B cell (primary cell): ENCODE data around the gene PRRX1. TPM values are rescaled to one million over a fixed set of nuclear protein-coding genes. Genes with fewer than 3 reads are reported as not detected.

Experiments used
- ATAC-seq: fragments of 200-7000 bp; cut with Tn5 transposase; one replicate; pipeline ENCODE4 v1.10.0; 2021; ENCODE audit warnings: low read depth, mild to moderate bottlenecking, moderate number of reproducible peaks, moderate library complexity
- CTCF ChIA-PET: fragments of 350-600 bp; sonication (Branson Sonifier 250); formaldehyde crosslinking; loops from one replicate; lab custom pipeline; 2021; ENCODE audit warnings: antibody characterized with exemption, inconsistent platforms; lab: Charles Lee
- POLR2A ChIA-PET: fragments of 350-600 bp; sonication (Branson Sonifier 250); formaldehyde crosslinking; loops from one replicate; lab custom pipeline; 2021; ENCODE audit warnings: antibody characterized with exemption; lab: Charles Lee
- DNase-seq: peaks from one replicate; pipeline ENCODE4 v3.0.0; 2013
- H2AFZ ChIP-seq: 2 replicates; pipeline ENCODE4 v1.6.1; 2012; ENCODE audit warnings: mild to moderate bottlenecking, low read depth, low read length; ENCODE audit not compliant: insufficient read depth, poor library complexity, severe bottlenecking
- H3K27ac ChIP-seq, 2 donors: 1 replicate in 1 of 2; 2 replicates in 1 of 2; pipeline ENCODE4 v1.5.1; 2012 to 2013; ENCODE audit warnings: low read length in 2 of 2, mild to moderate bottlenecking in 2 of 2, moderate library complexity in 1 of 2
- H3K27me3 ChIP-seq, 4 experiments: fragments of 200-600 bp in 1 of 4; sonication (generic) in 1 of 4; replicated peaks in 1 of 4; 1 replicate in 2 of 4; 2 replicates in 2 of 4; pipeline versions ENCODE4 v1.6.1 to v1.7.0; 2013 to 2016; ENCODE audit warnings: low read length in 3 of 4, mild to moderate bottlenecking in 2 of 4, mixed read lengths in 1 of 4, moderate library complexity in 1 of 4; ENCODE audit not compliant: insufficient read depth in 4 of 4, control insufficient read depth in 3 of 4; ENCODE audit errors: control extremely low read depth in 1 of 4
- H3K36me3 ChIP-seq, 2 experiments: replicated peaks in 1 of 2; 1 replicate in 1 of 2; 2 replicates in 1 of 2; pipeline versions ENCODE4 v1.6.1 to v1.7.1; 2013; ENCODE audit warnings: low read length in 1 of 2; ENCODE audit not compliant: insufficient read depth in 2 of 2, control insufficient read depth in 1 of 2; ENCODE audit errors: control extremely low read depth in 1 of 2, extremely low read depth in 1 of 2
- H3K4me1 ChIP-seq, 2 donors: fragments of 200-600 bp in 1 of 2; sonication (generic) in 1 of 2; 1 replicate in 1 of 2; 2 replicates in 1 of 2; pipeline versions ENCODE4 v1.5.1 to v1.6.1; 2013 to 2017; ENCODE audit warnings: low read length in 2 of 2; ENCODE audit not compliant: control insufficient read depth in 2 of 2, insufficient read depth in 2 of 2
- H3K4me2 ChIP-seq: replicated peaks from 2 replicates; pipeline ENCODE3; 2012; ENCODE audit warnings: mild to moderate bottlenecking, low read depth, low read length; ENCODE audit not compliant: poor library complexity, severe bottlenecking
- H3K4me3 ChIP-seq, 5 experiments: fragments of 200-600 bp in 1 of 5; sonication (generic) in 1 of 5; 1 replicate in 3 of 5; 2 replicates in 2 of 5; pipeline versions ENCODE4 v1.5.1 to v1.7.0; 2011 to 2016; ENCODE audit warnings: low read length in 4 of 5, mild to moderate bottlenecking in 4 of 5, low read depth in 2 of 5, control low read depth in 1 of 5, moderate library complexity in 1 of 5; ENCODE audit not compliant: insufficient read depth in 1 of 5; ENCODE audit errors: control extremely low read depth in 1 of 5, extremely low read depth in 1 of 5
- H3K79me2 ChIP-seq: fragments of 200-600 bp; sonication (generic); one replicate; pipeline ENCODE4 v1.6.0; 2016; ENCODE audit warnings: low read length; ENCODE audit not compliant: control insufficient read depth, insufficient read depth
- H3K9ac ChIP-seq: fragments of 200-600 bp; sonication (generic); 2 replicates; pipeline ENCODE4 v1.6.1; 2017; ENCODE audit warnings: mild to moderate bottlenecking, low read length, moderate library complexity
- H3K9me3 ChIP-seq, 3 donors: one replicate each; pipeline versions ENCODE4 v1.6.1 to v1.7.1; 2013; ENCODE audit warnings: low read length in 2 of 3; ENCODE audit not compliant: control insufficient read depth in 2 of 3, insufficient read depth in 1 of 3; ENCODE audit errors: control extremely low read depth in 1 of 3
- H4K20me1 ChIP-seq: 2 replicates; pipeline ENCODE4 v1.6.0; 2012; ENCODE audit warnings: mild to moderate bottlenecking, low read length; ENCODE audit not compliant: insufficient read depth, control insufficient read depth, poor library complexity, severe bottlenecking
- H3K27ac Mint-ChIP-seq: one replicate; pipeline ENCODE4 v1.8.0; 2021; ENCODE audit warnings: mixed read lengths
- H3K27me3 Mint-ChIP-seq: one replicate; pipeline ENCODE4 v1.8.0; 2021; ENCODE audit warnings: mixed read lengths
- H3K4me1 Mint-ChIP-seq: one replicate; pipeline ENCODE4 v1.8.0; 2021; ENCODE audit warnings: mixed read lengths
- H3K4me3 Mint-ChIP-seq: one replicate; pipeline ENCODE4 v1.8.0; 2021; ENCODE audit warnings: mixed read lengths
- H3K9me3 Mint-ChIP-seq: one replicate; pipeline ENCODE4 v1.8.0; 2022; ENCODE audit warnings: mixed read lengths; ENCODE audit not compliant: insufficient read depth
- EZH2 ChIP-seq: IDR thresholded peaks from 2 replicates; pipeline ENCODE4 v1.6.1; 2012; ENCODE audit warnings: borderline replicate concordance, low read depth, mild to moderate bottlenecking, moderate library complexity, low read length; ENCODE audit not compliant: insufficient read depth, poor library complexity, severe bottlenecking
- WGBS: methylation state at CpG from one replicate; pipeline ENCODE4 v1.1.5; 2013; ENCODE audit warnings: missing lambda C conversion rate; ENCODE audit not compliant: insufficient coverage; 5-methylcytosine and 5-hydroxymethylcytosine counted together
- intact Hi-C: fragments of 100-400 bp; cut with micrococcal nuclease; formaldehyde crosslinking; loops from one replicate; pipeline ENCODE4 v1.10.0; 2022
- polyA plus RNA-seq: library from polyadenylated mRNA; depleted of rRNA; stranded (reverse); fragments of >200 nt; gene quantifications from 2 replicates; pipeline ENCODE4 v1.2.3, GENCODE V29; 2012
- total RNA-seq, 2 donors: library from RNA; stranded (reverse); fragments of 120-200 nt in 1 of 2; gene quantifications; 1 replicate in 1 of 2; 2 replicates in 1 of 2; pipeline versions ENCODE4 v1.2.3 to v1.2.4, GENCODE V29; 2013 to 2022
- TF ChIP-seq, protein P1 (sequence below): fragments of 200-600 bp; IDR thresholded peaks from one replicate; pipeline ENCODE4 v1.8.0; 2022; ENCODE audit warnings: antibody characterized with exemption, mild to moderate bottlenecking

The PRRX1 gene
- total and polyA plus RNA-seq, 2 donors (not counting 1 experiment from before 2014, with no cell fraction given): not detected

DNA sequence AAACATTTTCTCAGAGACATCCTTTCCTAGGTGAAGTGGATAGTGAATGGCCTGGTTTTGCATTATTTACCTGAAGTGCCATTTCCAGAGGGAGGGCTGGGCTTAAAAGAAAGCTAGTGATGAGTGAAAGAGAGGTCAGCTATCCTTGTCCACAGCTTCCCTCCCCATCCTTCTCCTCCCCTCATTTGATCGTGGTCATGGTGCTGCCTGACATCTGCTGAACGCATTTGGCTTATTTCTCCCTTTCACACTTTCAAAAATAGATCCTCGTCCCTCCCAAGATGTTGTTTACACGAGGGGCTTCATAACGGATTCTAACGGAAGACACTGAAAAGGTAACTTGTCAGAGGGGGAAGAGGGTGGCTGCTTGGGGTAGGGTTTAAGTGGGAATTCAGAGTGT lies 66.1 kb downstream of the PRRX1 start:
- WGBS: 88% methylated on average over 4 of the region's 6 CpGs
- peaks cover 13% of the 10 kb centered on the region for H3K27me3 Mint-ChIP-seq

DNA sequence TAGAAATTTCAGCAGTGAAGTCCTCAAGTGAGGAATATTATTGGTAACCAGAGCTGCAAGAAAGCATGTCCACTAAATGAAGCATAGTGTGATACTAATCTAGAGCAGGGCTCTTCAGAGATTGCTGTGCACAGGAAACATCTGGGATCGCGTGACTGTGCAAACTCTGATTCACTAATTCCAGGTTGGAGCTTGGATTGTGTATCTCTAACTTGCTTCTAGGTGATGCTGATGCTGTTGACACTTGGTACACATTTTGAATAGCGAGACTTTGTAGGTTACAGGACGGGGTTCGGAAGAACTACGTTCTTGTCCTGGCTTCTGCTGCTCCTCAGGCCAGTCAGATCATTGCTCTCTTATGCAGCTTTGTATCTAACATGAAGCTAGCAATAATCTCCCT lies 66.5 kb downstream of the PRRX1 start:
- no peak for TF ChIP-seq EZH2
- TF ChIP-seq, protein P1, sequence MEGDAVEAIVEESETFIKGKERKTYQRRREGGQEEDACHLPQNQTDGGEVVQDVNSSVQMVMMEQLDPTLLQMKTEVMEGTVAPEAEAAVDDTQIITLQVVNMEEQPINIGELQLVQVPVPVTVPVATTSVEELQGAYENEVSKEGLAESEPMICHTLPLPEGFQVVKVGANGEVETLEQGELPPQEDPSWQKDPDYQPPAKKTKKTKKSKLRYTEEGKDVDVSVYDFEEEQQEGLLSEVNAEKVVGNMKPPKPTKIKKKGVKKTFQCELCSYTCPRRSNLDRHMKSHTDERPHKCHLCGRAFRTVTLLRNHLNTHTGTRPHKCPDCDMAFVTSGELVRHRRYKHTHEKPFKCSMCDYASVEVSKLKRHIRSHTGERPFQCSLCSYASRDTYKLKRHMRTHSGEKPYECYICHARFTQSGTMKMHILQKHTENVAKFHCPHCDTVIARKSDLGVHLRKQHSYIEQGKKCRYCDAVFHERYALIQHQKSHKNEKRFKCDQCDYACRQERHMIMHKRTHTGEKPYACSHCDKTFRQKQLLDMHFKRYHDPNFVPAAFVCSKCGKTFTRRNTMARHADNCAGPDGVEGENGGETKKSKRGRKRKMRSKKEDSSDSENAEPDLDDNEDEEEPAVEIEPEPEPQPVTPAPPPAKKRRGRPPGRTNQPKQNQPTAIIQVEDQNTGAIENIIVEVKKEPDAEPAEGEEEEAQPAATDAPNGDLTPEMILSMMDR: no peak
- Mint-ChIP-seq H3K27ac (no peak overlapping the region), H3K4me3 (no peak overlapping the region), H3K27me3 (peaks cover 13% of the 10 kb centered on the region), H3K9me3 (no peaks in the 10 kb centered on the region), H3K4me1 (no peaks in the 10 kb centered on the region)
- Histone ChIP-seq H2AFZ (no peak overlapping the region), H3K4me1 (no peaks in the 10 kb centered on the region), H3K79me2 (no peaks in the 10 kb centered on the region), H3K27ac (no peak overlapping the region), H3K4me2 (no peak overlapping the region), H3K27me3 (peaks cover 0 to 4% (median 0%) of the 10 kb centered on the region in 4 experiments), H3K36me3 (no peaks in the 10 kb centered on the region), H3K4me3 (no peak overlapping the region), H3K9ac (no peak overlapping the region), H4K20me1 (no peaks in the 10 kb centered on the region), H3K9me3 (no peaks in the 10 kb centered on the region)
- ATAC-seq (no peak), DNase-seq (no peak)
- CTCF ChIA-PET: no interaction called here
- 82% methylated on average over 6 of the region's 6 CpGs for whole genome bisulfite sequencing
- intact Hi-C loops: no loop called here
- POLR2A ChIA-PET: no interaction called here

More for the DNA sequence above, 66.1 kb downstream of the PRRX1 start:
- no peaks in the 10 kb centered on the region for H3K4me1 ChIP-seq
- H3K9me3 ChIP-seq: no peaks in the 10 kb centered on the region
- H3K27ac Mint-ChIP-seq: no peak overlapping the region
- no peaks in the 10 kb centered on the region for H3K36me3 ChIP-seq
- no peaks in the 10 kb centered on the region for H3K79me2 ChIP-seq
- ChIA-PET CTCF (no interaction called here), POLR2A (no interaction called here)
- no peak overlapping the region for H3K4me3 Mint-ChIP-seq
- DNase-seq (no peak), ATAC-seq (no peak)
- H3K4me1 Mint-ChIP-seq: no peaks in the 10 kb centered on the region
- no peak overlapping the region for H3K27ac ChIP-seq
- H3K27me3 ChIP-seq: peaks cover 0 to 4% (median 0%) of the 10 kb centered on the region in 4 experiments
- H3K4me3 ChIP-seq: no peak overlapping the region
- no peak for TF ChIP-seq EZH2
- H3K9me3 Mint-ChIP-seq: no peaks in the 10 kb centered on the region
- no peak overlapping the region for H3K4me2 ChIP-seq
- no peak overlapping the region for H3K9ac ChIP-seq
- no peak overlapping the region for H2AFZ ChIP-seq
- intact Hi-C loops: no loop called here
- no peaks in the 10 kb centered on the region for H4K20me1 ChIP-seq
